Osteoblast (primary cell): ENCODE results near the gene GSDMA. TPM values are rescaled to one million over a fixed set of nuclear protein-coding genes. Genes with fewer than 3 reads are reported as not detected.

ENCODE experiments used
- DNase-seq: peaks from one replicate; pipeline ENCODE4 v3.0.0; 2011; ENCODE audit warnings: low spot score, mixed read lengths; ENCODE audit not compliant: insufficient read length; ENCODE audit errors: missing footprints
- H2AFZ ChIP-seq: 2 replicates; pipeline ENCODE4 v1.6.0; 2011; ENCODE audit warnings: mild to moderate bottlenecking, low read length
- H3K27ac ChIP-seq: 2 replicates; pipeline ENCODE4 v1.5.1; 2011; ENCODE audit warnings: mild to moderate bottlenecking, low read depth, low read length, moderate library complexity
- H3K27me3 ChIP-seq: 2 replicates; pipeline ENCODE4 v1.6.0; 2012; ENCODE audit warnings: mild to moderate bottlenecking, control low read depth, inconsistent platforms, low read length, moderate library complexity; ENCODE audit not compliant: insufficient read depth
- H3K36me3 ChIP-seq: 2 replicates; pipeline ENCODE4 v1.5.1; 2011; ENCODE audit warnings: mild to moderate bottlenecking, low read length, control low read depth, moderate library complexity; ENCODE audit not compliant: insufficient read depth
- H3K4me1 ChIP-seq: 2 replicates; pipeline ENCODE4 v1.5.1; 2011; ENCODE audit warnings: mild to moderate bottlenecking, low read length, control low read depth, moderate library complexity; ENCODE audit not compliant: insufficient read depth
- H3K4me2 ChIP-seq: 2 replicates; pipeline ENCODE4 v1.6.0; 2011; ENCODE audit warnings: mild to moderate bottlenecking, low read length; ENCODE audit not compliant: insufficient read depth
- H3K4me3 ChIP-seq: fragments of 200-600 bp; sonication (generic); 3 replicates; pipeline ENCODE4 v1.5.1; 2012; ENCODE audit warnings: mild to moderate bottlenecking, low read length, inconsistent platforms; ENCODE audit not compliant: insufficient read depth
- H3K79me2 ChIP-seq: 2 replicates; pipeline ENCODE4 v1.6.0; 2012; ENCODE audit warnings: mild to moderate bottlenecking, low read length, control low read depth, inconsistent platforms; ENCODE audit not compliant: insufficient read depth
- H3K9me3 ChIP-seq: 2 replicates; pipeline ENCODE4 v1.5.1; 2011; ENCODE audit warnings: low read depth, low read length, control low read depth
- H4K20me1 ChIP-seq: 2 replicates; pipeline ENCODE4 v1.6.0; 2012; ENCODE audit warnings: mild to moderate bottlenecking, low read length, control low read depth; ENCODE audit not compliant: insufficient read depth
- CTCF ChIP-seq: IDR thresholded peaks from 2 replicates; pipeline ENCODE4 v1.5.1; 2011; ENCODE audit warnings: mild to moderate bottlenecking, low read depth, low read length, moderate library complexity; ENCODE audit errors: extremely low read depth
- total RNA-seq: library from RNA; depleted of rRNA; stranded (reverse); fragments of >200 nt; gene quantifications from 2 replicates; pipeline ENCODE4 v1.2.3, GENCODE V29; 2012

The GSDMA gene
- total RNA-seq, 1 donor = under 0.01 TPM

DNA sequence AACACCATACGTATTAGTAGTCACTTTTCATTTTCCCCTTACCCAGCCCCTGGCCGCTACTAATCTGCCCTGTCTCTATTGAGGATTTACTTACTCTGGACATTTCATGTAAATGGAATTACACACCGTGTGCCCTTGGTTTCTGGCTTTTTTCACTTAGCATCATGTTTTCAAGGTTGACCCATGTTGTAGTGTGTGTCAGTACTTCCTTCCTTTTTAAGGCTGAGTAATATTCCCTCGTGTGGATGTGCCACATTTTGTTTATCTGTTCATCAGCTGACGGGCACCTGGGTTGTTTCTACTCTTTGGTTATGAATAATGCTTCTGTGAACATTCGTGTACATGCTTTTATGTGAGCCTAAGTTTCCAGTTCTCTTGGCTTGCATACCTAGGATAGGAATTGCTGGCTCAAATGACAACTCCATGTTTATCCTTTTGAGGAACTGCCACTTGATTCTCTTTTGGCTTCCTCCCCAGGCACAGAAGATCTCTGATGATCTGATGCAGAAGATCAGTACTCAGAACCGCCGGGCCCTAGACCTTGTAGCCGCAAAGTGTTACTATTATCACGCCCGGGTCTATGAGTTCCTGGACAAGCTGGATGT lies 25.5 kb downstream of the GSDMA start:
- Histone ChIP-seq H3K4me3 (no peak overlapping the region), H3K79me2 (peaks cover 19% of the 10 kb centered on the region), H2AFZ (no peak overlapping the region), H3K4me1 (no peaks in the 10 kb centered on the region), H3K27ac (no peak overlapping the region), H3K27me3 (no peaks in the 10 kb centered on the region), H4K20me1 (peaks cover 12% of the 10 kb centered on the region), H3K4me2 (no peak overlapping the region), H3K36me3 (peaks cover 90% of the 10 kb centered on the region), H3K9me3 (no peaks in the 10 kb centered on the region)
- DNase-seq = no peak
- TF ChIP-seq CTCF = no peak

DNA sequence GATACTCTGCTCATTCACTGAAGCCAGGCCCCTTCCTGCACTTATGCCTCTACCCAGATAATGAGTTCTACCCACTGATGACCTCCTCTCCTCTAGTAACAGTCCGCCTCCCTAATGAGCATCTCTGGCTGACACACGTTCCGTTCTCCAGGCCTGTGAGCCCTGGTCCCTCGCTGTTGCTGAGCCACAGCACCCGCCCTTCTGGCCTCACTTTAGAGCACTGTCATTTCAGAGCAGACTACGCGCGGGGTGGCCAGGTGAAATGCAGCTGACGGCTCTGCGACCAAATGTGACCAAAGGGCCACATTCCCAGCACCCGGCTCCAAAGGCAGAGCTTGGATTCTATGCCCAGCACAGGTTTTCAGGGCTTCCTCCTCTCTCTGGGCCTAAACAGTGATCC lies 31.6 kb downstream of the GSDMA start:
- no peak overlapping the region for H3K4me2 ChIP-seq
- no peaks in the 10 kb centered on the region for H3K9me3 ChIP-seq
- H3K4me3 ChIP-seq = no peak overlapping the region
- no peaks in the 10 kb centered on the region for H3K27me3 ChIP-seq
- H3K79me2 ChIP-seq = no peaks in the 10 kb centered on the region
- peaks cover 78% of the 10 kb centered on the region for H3K36me3 ChIP-seq
- H3K27ac ChIP-seq = no peak overlapping the region
- no peaks in the 10 kb centered on the region for H3K4me1 ChIP-seq
- DNase-seq = no peak
- peaks cover 9% of the 10 kb centered on the region for H4K20me1 ChIP-seq
- no peak for TF ChIP-seq CTCF
- no peak overlapping the region for H2AFZ ChIP-seq

DNA sequence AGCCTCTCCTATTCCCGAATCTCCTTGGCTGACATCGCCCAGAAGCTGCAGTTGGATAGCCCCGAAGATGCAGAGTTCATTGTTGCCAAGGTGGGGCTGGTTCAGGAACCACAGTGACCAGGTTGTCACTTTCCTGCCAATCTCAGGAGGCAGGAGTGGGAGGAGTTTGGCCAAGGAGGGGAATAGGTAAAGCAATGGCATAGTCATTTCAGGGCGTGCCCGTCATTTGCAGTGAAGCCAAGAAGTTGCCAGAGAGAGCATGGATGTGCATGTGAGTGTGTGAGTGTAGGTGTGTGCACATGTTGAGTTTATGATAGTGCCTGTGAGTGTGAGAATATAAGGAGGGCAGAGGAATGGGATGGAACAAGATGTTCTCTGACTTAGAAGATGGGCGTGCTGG lies 32.6 kb downstream of the GSDMA start:
- no peaks in the 10 kb centered on the region for H3K79me2 ChIP-seq
- TF ChIP-seq CTCF = no peak

DNA sequence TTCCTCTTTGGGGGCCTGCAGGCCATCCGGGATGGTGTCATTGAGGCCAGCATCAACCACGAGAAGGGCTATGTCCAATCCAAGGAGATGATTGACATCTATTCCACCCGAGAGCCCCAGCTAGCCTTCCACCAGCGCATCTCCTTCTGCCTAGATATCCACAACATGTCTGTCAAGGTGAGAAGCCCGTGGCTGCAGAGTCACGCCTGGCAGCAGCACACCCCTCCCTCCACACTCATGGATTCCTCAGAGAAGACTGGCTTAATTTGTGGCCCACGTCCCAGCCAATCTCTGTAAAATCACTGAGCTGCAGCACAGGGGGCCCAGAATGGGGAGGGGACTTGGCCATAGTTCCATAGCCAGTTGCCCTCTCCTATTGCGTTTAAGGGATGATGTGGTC lies 33.4 kb downstream of the GSDMA start:
- Histone ChIP-seq H3K27me3 (no peaks in the 10 kb centered on the region), H3K36me3 (peaks cover 63% of the 10 kb centered on the region), H3K9me3 (no peaks in the 10 kb centered on the region), H3K79me2 (no peaks in the 10 kb centered on the region), H3K4me2 (no peak overlapping the region), H3K27ac (no peak overlapping the region), H3K4me3 (no peak overlapping the region), H2AFZ (no peak overlapping the region), H3K4me1 (no peaks in the 10 kb centered on the region), H4K20me1 (peaks cover 9% of the 10 kb centered on the region)
- DNase-seq = no peak
- TF ChIP-seq CTCF = no peak

More for the DNA sequence above, 32.6 kb downstream of the GSDMA start:
- no peaks in the 10 kb centered on the region for H3K27me3 ChIP-seq
- peaks cover 9% of the 10 kb centered on the region for H4K20me1 ChIP-seq
- no peak overlapping the region for H3K27ac ChIP-seq
- no peak for DNase-seq
- no peak overlapping the region for H2AFZ ChIP-seq
- H3K4me2 ChIP-seq = no peak overlapping the region
- peaks cover 68% of the 10 kb centered on the region for H3K36me3 ChIP-seq
- H3K4me1 ChIP-seq = no peaks in the 10 kb centered on the region
- no peak overlapping the region for H3K4me3 ChIP-seq
- H3K9me3 ChIP-seq = no peaks in the 10 kb centered on the region
